HG02973 (cell line): Measurements from ENCODE around the gene MAPK8IP3.
"Not testable (repeated sequence)": the region's sequence is repeated elsewhere in the genome, so short reads cannot be mapped to it uniquely, and the experiment has no call there.

Experiments used
- ATAC-seq: cut with Tn5 transposase; IDR thresholded peaks from one replicate; pipeline ENCODE4 v1.9.1; 2021; ENCODE audit warnings: moderate library complexity; ENCODE audit not compliant: unreplicated experiment

The MAPK8IP3 gene

DNA sequence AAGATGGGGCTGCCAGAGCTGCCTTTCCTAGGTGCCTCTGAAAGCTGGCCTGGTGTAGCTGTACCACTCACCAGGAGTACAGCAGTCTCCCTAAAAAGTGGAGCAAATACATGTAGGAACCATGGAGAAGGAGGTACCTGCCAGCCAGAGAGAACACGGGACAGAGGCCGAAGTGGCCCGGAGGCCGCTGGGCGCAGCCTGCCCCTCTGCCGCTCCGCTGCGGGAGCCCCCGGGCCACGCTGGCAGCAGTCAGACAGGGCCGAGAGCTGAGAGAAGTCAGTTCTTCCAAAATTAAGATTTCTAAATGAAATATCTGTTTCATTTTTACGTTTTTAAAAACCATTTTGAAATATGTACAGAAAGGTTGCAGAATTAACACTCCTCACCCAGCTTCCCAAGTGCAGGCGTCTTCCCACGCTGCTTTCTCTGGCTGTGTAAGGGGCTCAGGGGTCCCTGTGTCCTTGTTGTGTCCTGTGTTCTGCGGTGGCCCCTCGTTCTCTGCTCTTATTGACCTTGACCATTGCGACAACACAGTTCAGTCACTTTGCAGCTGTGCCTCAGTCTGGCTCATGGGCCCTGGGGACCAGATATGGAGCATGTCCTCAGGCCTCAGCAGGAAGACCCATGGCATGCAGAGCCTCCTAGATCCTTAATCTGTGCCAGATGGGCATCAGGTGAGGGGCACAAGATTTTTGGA, 5.0 kb downstream of the MAPK8IP3 start:
- no peak for ATAC-seq

GRCh38 chr16:1712791-1713261, 6.8 kb downstream of the MAPK8IP3 start:
- ATAC-seq = no peak

GRCh38 chr16:1713331-1713730, 7.3 kb downstream of the MAPK8IP3 start:
- ATAC-seq = peak; percentile 12

GRCh38 chr16:1713933-1714332, 7.9 kb downstream of the MAPK8IP3 start:
- peak; percentile 46 for ATAC-seq

DNA sequence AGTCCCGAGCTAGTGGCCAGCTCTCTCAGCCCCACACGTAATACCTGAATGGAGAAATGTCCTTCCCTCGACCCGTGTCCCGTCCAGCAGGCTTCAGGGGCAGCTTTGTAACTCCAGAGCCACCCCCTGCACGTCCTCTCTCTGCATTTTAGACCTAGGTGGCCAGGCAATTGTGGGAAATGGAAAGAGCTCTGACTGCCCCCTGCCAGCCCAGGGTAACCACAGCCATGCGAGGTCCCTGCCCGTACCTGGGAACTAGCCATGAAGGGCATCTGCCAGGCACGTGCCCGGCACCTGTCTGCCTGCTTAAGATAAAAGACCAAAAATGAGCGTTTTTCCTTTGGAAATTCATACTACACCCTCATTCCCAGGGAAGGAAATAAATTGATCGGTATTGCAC, 9.2 kb downstream of the MAPK8IP3 start:
- no peak for ATAC-seq

DNA sequence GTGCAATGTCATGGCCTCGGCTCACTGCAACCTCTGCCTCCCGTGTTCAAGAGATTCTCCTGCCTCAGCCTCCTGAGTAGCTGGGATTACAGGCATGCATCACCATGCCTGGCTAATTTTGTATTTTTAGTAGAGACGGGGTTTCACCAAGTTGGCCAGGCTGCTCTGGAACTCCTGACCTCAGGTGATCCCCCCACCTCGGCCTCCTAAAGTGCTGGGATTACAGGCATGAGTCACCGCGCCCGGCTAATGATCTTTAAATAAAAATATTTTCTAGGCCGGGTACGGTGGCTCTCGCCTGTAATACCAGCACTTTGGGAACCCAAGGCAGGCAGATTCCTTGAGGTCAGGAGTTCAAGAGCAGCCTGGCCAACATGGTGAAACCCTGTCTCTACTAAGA, 12.2 kb downstream of the MAPK8IP3 start:
- not testable (repeated sequence) for ATAC-seq

GRCh38 chr16:1719559-1720229, 13.7 kb downstream of the MAPK8IP3 start:
- ATAC-seq = not testable (repeated sequence)

DNA sequence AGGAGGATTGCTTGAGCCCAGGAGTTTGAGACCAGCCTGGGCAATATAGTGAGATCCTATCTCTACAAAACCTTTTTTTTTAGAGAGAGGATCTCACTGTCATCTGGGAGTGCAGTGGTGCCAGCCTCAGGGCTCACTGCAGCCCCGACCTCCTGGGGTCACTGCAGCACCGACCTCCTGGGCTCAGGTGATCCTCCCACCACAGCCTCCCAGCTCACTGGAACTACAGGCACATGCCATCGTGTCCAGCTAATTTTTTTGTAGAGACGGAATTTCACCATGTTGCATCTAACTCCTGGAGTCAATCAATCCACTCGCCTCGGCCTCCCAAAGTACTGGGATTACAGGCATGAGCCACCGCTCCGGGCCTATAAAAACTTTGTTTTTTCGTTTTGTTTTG, 15.4 kb downstream of the MAPK8IP3 start:
- ATAC-seq = no peak

- no peak for ATAC-seq
These were observed 17.6 kb downstream of the MAPK8IP3 start for GRCh38 chr16:1723450-1724147.

GRCh38 chr16:1724491-1724890, 18.5 kb downstream of the MAPK8IP3 start:
- ATAC-seq = no peak

DNA sequence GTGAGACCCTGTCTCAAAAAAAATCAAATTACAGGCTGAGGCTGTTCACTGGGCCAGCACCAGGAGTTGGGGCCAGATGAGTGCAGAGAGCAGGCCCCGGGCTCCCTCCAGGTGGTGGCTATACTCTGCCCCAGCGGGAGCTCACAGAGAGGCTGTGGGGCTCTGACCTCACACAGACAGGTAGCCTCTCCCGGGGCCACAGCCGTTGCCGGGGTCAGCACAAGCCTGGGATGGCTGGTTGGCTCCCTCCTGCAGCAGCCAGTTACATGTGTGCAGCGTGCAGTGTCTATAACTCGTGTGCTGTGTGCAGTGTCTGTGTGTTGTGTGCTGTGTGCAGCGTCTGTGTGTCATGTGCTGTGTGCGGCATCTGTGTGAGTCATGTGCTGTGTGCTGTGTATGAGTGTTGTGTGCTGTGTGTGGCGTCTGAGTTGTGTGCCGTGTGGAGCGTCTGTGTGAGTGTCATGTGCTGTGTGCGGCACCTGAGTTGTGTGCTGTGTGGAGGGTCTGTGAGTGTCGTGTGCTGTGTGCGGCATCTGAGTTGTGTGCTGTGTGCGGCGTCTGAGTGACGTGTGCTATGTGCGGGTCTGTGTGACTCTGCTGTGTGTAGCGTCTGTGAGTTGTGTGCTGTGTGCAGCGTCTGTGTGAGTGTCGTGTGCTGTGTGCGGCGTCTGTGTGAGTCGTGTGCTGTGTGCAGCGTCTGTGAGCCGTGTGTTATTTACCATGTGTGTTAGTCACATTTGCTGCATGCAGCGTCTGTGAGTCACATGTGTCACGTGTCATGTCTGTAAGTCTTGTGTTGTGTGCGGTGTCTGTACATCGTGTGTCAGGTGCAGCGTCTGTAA, 20.9 kb downstream of the MAPK8IP3 start:
- no peak for ATAC-seq

GRCh38 chr16:1727651-1728624, 21.9 kb downstream of the MAPK8IP3 start:
- ATAC-seq = no peak

- no peak for ATAC-seq
These were observed 23.0 kb downstream of the MAPK8IP3 start for GRCh38 chr16:1729026-1729425.

DNA sequence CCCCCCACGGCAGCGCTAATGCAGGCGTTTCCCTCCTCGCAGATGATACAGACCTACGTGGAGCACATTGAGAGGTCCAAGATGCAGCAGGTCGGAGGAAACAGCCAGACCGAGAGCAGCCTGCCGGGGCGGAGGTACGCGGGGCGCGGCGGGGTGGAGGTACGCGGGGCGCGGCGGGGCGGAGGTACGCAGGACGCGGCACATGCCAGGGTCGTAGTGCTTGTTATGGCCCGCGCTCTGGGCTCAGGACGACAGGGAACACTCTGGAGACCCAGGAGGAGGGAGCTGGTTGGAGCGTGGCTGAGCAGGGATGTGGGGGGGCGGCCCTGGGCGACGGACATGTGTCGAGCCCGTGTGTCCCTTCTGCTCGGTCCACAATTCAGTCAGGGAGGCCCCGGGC, 23.4 kb downstream of the MAPK8IP3 start:
- ATAC-seq = no peak

GRCh38 chr16:1731073-1731472, 25.1 kb downstream of the MAPK8IP3 start:
- no peak for ATAC-seq

- no peak for ATAC-seq
These were observed 25.6 kb downstream of the MAPK8IP3 start for GRCh38 chr16:1731603-1732002.

- ATAC-seq = no peak
These were observed 26.1 kb downstream of the MAPK8IP3 start for GRCh38 chr16:1732071-1732470.

DNA sequence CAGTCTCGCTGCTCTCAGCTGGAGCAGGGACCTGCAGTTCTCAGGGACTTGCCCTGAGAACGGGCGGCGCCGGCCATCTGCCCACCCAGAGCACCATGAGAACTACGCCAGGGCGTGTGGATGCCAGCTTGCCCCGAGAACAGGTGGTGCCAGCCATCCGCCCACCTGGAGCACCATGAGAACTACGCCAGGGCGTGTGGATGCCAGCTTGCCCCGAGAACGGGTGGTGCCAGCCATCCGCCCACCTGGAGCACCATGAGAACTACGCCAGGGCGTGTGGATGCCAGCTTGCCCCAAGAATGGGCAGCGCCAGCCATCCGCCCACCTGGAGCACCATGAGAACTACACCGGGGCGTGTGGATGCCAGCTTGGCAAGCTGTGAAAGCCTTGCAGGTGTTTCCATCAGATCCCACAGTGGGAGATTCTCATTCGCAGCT, 26.6 kb downstream of the MAPK8IP3 start:
- not testable (repeated sequence) for ATAC-seq

- ATAC-seq = no peak
These were observed 28.1 kb downstream of the MAPK8IP3 start for GRCh38 chr16:1734123-1734522.

DNA sequence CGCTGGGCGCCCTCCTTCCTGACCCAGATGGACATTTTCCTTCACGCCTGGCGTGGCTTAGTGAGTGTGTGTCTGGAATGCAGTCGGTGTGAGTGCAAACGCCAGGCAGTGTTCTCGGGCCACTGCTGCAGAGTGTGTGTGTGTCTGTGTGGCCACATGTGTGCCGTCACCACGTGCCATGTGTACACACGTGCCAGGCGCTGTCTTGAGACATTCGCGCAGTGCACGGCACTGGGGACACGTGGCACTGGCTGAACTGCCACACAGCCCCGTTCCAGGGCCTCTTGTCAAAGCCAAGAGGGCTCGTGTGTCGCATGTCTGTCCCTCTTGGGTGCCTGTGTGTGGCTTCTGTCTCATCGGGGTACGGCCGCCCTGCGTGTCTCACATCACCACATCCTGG, 28.8 kb downstream of the MAPK8IP3 start:
- ATAC-seq = no peak
